Liver (tissue), 9 donors: ENCODE results near the gene DNAJC22. TPM values are rescaled to one million over a fixed set of nuclear protein-coding genes. Genes with fewer than 3 reads are reported as not detected.

Experiments used
- DNase-seq: peaks from one replicate; pipeline ENCODE4 v3.0.0-alpha.2; 2017; ENCODE audit warnings: low spot score
- H3K27ac ChIP-seq, 2 donors: one replicate each; pipeline ENCODE4 v1.7.0; 2013; ENCODE audit warnings: inconsistent platforms in 2 of 2, low read length in 2 of 2, control low read depth in 1 of 2, low read depth in 1 of 2, mild to moderate bottlenecking in 1 of 2
- H3K27me3 ChIP-seq, 4 donors: one replicate each; pipeline versions ENCODE4 v1.6.1 to v1.7.0; 2013; ENCODE audit warnings: low read length in 3 of 4, inconsistent platforms in 1 of 4, mild to moderate bottlenecking in 1 of 4, moderate library complexity in 1 of 4; ENCODE audit not compliant: control insufficient read depth in 4 of 4, insufficient read depth in 4 of 4
- H3K36me3 ChIP-seq, 4 donors: one replicate each; pipeline versions ENCODE4 v1.6.1 to v1.7.0; 2013; ENCODE audit warnings: low read length in 3 of 4, mild to moderate bottlenecking in 3 of 4, low read depth in 1 of 4, moderate library complexity in 1 of 4; ENCODE audit not compliant: control insufficient read depth in 4 of 4, insufficient read depth in 3 of 4
- H3K4me1 ChIP-seq, 4 donors: one replicate each; pipeline versions ENCODE4 v1.6.1 to v1.7.0; 2013; ENCODE audit warnings: low read length in 3 of 4, mild to moderate bottlenecking in 3 of 4, moderate library complexity in 1 of 4; ENCODE audit not compliant: control insufficient read depth in 4 of 4, insufficient read depth in 4 of 4
- H3K4me3 ChIP-seq, 3 donors: one replicate each; pipeline versions ENCODE4 v1.6.1 to v1.7.0; 2013; ENCODE audit warnings: low read length in 3 of 3, control low read depth in 1 of 3, low read depth in 1 of 3, mild to moderate bottlenecking in 1 of 3
- H3K9ac ChIP-seq, 2 donors: one replicate each; pipeline ENCODE4 v1.7.0; 2013; ENCODE audit warnings: low read length in 2 of 2, mild to moderate bottlenecking in 2 of 2, moderate library complexity in 2 of 2, control low read depth in 1 of 2, low read depth in 1 of 2
- H3K9me3 ChIP-seq, 4 donors: one replicate each; pipeline versions ENCODE4 v1.6.1 to v1.7.0; 2013; ENCODE audit warnings: low read length in 3 of 4; ENCODE audit not compliant: control insufficient read depth in 4 of 4
- ATF3 ChIP-seq: IDR thresholded peaks from 2 replicates; pipeline ENCODE4 v1.6.1; 2016; ENCODE audit warnings: antibody characterized with exemption
- FOXA1 ChIP-seq: IDR thresholded peaks from 2 replicates; pipeline ENCODE4 v1.6.1; 2016; ENCODE audit warnings: antibody characterized with exemption
- FOXA2 ChIP-seq: IDR thresholded peaks from 2 replicates; pipeline ENCODE4 v1.6.1; 2016; ENCODE audit warnings: antibody characterized with exemption
- GABPA ChIP-seq, 2 donors: IDR thresholded peaks in 1 of 2; conservative IDR thresholded peaks in 1 of 2; 2 replicates each; pipeline ENCODE4 v1.6.1; 2016; ENCODE audit warnings: antibody characterized with exemption in 2 of 2, mild to moderate bottlenecking in 1 of 2, moderate library complexity in 1 of 2
- HNF4A ChIP-seq, 2 donors: conservative IDR thresholded peaks; 2 replicates each; pipeline ENCODE4 v1.6.1; 2016; ENCODE audit warnings: antibody characterized with exemption in 2 of 2, mild to moderate bottlenecking in 2 of 2
- HNF4G ChIP-seq: IDR thresholded peaks from 2 replicates; pipeline ENCODE4 v1.6.1; 2016; ENCODE audit warnings: antibody characterized with exemption
- JUND ChIP-seq, 2 donors: IDR thresholded peaks; 2 replicates each; pipeline ENCODE4 v1.6.1; 2016; ENCODE audit warnings: antibody characterized with exemption in 2 of 2
- RAD21 ChIP-seq, 2 donors: IDR thresholded peaks; 2 replicates each; pipeline ENCODE4 v1.6.1; 2016; ENCODE audit warnings: antibody characterized with exemption in 2 of 2, mild to moderate bottlenecking in 2 of 2
- SP1 ChIP-seq: IDR thresholded peaks from 2 replicates; pipeline ENCODE4 v1.6.1; 2018; ENCODE audit warnings: antibody characterized with exemption, mild to moderate bottlenecking
- TAF1 ChIP-seq: conservative IDR thresholded peaks from 2 replicates; pipeline ENCODE4 v1.6.1; 2016; ENCODE audit warnings: antibody characterized with exemption, mild to moderate bottlenecking
- YY1 ChIP-seq: IDR thresholded peaks from 2 replicates; pipeline ENCODE4 v1.6.1; 2016; ENCODE audit warnings: antibody characterized with exemption, mild to moderate bottlenecking
- WGBS: extraction: QIAGEN DNeasy Blood & Tissue Kit; methylation state at CpG from one replicate; pipeline ENCODE4 v1.1.7; 2013; 5-methylcytosine and 5-hydroxymethylcytosine counted together
- polyA plus RNA-seq, 2 donors: library from polyadenylated mRNA; stranded (reverse) in 1 of 2; unstranded in 1 of 2; fragments of 200-250 nt in 1 of 2; fragments of >200 nt in 1 of 2; fragmentation: Nextera tagmentation in 1 of 2; extraction: Ambion mirVana in 1 of 2; gene quantifications; one replicate each; pipeline versions ENCODE4 v1.2.1 to v1.2.3, GENCODE V29; 2013 to 2015
- total RNA-seq, 2 donors: library from RNA; depleted of rRNA; stranded (reverse); fragments of >200 nt; gene quantifications; one replicate each; pipeline ENCODE4 v1.2.3, GENCODE V29; 2014
- TF ChIP-seq, protein P1 (sequence below): IDR thresholded peaks from 2 replicates; pipeline ENCODE4 v1.6.1; 2016; ENCODE audit warnings: antibody characterized with exemption
- TF ChIP-seq, protein P2 (sequence below): IDR thresholded peaks from 2 replicates; pipeline ENCODE4 v1.6.1; 2016; ENCODE audit warnings: antibody characterized with exemption
- TF ChIP-seq, protein P3 (sequence below): fragments of 150-350 bp; IDR thresholded peaks from 2 replicates; pipeline ENCODE4 v1.5.1; 2017; ENCODE audit warnings: improper control_type of control experiment, low read depth, low read length; ENCODE audit not compliant: missing input control
- donor health status: healthy.
- donor health status: healthy.
- donor health status: healthy.
- donor health status: healthy.
- donor health status: healthy.

DNAJC22 gene
- total and polyA plus RNA-seq, 4 donors, result 16.6 to 49.4 (median 28.2) TPM

DNA sequence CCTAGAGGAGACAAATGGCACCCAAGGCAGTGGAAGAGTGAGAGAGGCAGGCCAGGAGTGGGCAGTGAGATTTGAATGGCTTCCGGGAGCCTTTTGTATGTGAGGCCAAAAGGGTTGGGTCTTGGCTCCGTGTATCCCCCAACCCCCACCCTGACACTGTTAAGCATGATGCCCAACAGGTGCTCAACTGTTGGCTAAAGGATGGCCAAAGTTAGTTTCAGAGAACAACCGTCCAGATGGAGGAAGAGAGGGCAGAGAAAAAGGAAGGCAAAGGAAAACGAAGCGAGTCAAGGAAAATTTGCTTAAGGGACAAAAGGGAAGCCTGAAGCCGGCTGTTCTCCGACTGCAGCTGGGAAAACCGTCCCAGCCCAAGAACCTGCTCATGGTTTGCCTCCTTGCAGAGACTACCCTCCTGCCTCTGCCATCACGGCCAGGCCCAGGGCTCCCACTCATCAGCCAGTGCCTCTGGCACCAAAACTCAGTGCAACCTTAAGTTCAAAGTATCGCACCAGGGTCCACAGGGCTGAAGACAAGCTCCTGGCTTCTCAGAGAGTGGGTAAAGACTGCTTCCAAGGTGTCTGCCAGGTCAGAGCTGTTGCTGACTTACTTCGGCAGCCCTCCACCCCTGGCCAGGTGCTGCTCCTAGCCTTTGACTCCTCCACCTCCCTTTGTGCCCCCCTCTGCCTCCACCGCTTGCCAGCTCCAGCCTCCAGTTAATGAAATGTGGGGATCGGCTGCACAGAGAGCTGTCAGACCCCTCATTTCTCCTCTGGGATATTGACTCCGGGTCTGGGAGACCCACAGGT lies 5.5 kb upstream of the DNAJC22 start:
- TF ChIP-seq YY1 (no peak), ATF3 (no peak)
- TF ChIP-seq, protein P1, sequence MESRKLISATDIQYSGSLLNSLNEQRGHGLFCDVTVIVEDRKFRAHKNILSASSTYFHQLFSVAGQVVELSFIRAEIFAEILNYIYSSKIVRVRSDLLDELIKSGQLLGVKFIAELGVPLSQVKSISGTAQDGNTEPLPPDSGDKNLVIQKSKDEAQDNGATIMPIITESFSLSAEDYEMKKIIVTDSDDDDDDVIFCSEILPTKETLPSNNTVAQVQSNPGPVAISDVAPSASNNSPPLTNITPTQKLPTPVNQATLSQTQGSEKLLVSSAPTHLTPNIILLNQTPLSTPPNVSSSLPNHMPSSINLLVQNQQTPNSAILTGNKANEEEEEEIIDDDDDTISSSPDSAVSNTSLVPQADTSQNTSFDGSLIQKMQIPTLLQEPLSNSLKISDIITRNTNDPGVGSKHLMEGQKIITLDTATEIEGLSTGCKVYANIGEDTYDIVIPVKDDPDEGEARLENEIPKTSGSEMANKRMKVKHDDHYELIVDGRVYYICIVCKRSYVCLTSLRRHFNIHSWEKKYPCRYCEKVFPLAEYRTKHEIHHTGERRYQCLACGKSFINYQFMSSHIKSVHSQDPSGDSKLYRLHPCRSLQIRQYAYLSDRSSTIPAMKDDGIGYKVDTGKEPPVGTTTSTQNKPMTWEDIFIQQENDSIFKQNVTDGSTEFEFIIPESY, result no peak
- Histone ChIP-seq H3K9ac (no peak overlapping the region), H3K4me1 (peaks cover 16 to 42% (median 28%) of the 10 kb centered on the region in 4 donors), H3K36me3 (no peaks in the 10 kb centered on the region), H3K4me3 (no peak overlapping the region), H3K27me3 (peaks cover 0 to 8% (median under 1%) of the 10 kb centered on the region in 4 donors), H3K27ac (no peak overlapping the region), H3K9me3 (no peaks in the 10 kb centered on the region)
- 63% methylated on average over 14 of the region's 14 CpGs for WGBS
- no peak for DNase-seq

- no peak for DNase-seq
- H3K4me3 ChIP-seq, result no peak overlapping the region
- TF ChIP-seq, protein P2, sequence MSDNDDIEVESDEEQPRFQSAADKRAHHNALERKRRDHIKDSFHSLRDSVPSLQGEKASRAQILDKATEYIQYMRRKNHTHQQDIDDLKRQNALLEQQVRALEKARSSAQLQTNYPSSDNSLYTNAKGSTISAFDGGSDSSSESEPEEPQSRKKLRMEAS, result no peak
- no peak for TF ChIP-seq GABPA (IDR thresholded peaks at IDR 0.05 in 1 of 2, conservative IDR thresholded peaks at IDR 0.05 in 1 of 2)
- no peak for TF ChIP-seq FOXA2
- TF ChIP-seq, protein P3, sequence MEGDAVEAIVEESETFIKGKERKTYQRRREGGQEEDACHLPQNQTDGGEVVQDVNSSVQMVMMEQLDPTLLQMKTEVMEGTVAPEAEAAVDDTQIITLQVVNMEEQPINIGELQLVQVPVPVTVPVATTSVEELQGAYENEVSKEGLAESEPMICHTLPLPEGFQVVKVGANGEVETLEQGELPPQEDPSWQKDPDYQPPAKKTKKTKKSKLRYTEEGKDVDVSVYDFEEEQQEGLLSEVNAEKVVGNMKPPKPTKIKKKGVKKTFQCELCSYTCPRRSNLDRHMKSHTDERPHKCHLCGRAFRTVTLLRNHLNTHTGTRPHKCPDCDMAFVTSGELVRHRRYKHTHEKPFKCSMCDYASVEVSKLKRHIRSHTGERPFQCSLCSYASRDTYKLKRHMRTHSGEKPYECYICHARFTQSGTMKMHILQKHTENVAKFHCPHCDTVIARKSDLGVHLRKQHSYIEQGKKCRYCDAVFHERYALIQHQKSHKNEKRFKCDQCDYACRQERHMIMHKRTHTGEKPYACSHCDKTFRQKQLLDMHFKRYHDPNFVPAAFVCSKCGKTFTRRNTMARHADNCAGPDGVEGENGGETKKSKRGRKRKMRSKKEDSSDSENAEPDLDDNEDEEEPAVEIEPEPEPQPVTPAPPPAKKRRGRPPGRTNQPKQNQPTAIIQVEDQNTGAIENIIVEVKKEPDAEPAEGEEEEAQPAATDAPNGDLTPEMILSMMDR, result no peak
- TF ChIP-seq FOXA1, result no peak
- no peak for TF ChIP-seq RAD21 (IDR thresholded peaks at IDR 0.05)
- no peak for TF ChIP-seq YY1
- TF ChIP-seq JUND (IDR thresholded peaks at IDR 0.05), result no peak
- no peak for TF ChIP-seq SP1
- no peak for TF ChIP-seq TAF1
- TF ChIP-seq ATF3, result no peak
- no peak for TF ChIP-seq HNF4A (conservative IDR thresholded peaks at IDR 0.05)
- no peak for TF ChIP-seq HNF4G
Observed at GRCh38 chr12:49341777-49342065, 5.0 kb upstream of the DNAJC22 start.

More at GRCh38 chr12:49341777-49342065, 5.0 kb upstream of the DNAJC22 start:
- peaks cover 18 to 45% (median 28%) of the 10 kb centered on the region in 4 donors for H3K4me1 ChIP-seq
- no peak overlapping the region for H3K9ac ChIP-seq
- peaks cover 0 to 6% (median 0%) of the 10 kb centered on the region in 4 donors for H3K27me3 ChIP-seq
- WGBS, result 51% methylated on average over 21 of the region's 21 CpGs
- H3K27ac ChIP-seq, result no peak overlapping the region
- H3K9me3 ChIP-seq, result no peaks in the 10 kb centered on the region
- H3K36me3 ChIP-seq, result no peaks in the 10 kb centered on the region
